Activated T-cell treated with anti-CD3 and anti-CD28 coated beads, Interleukin-2, amount 50 U/mL, for 24 hours (primary cell): ENCODE data around the gene LRRC74B.

ENCODE experiments used
- DNase-seq: peaks from one replicate; pipeline ENCODE4 v3.0.0-alpha.2; 2020
- H3K27ac Mint-ChIP-seq: 2 replicates; pipeline ENCODE4 v1.8.0; 2020; ENCODE audit warnings: mild to moderate bottlenecking, mixed read lengths
- H3K27me3 Mint-ChIP-seq: 2 replicates; pipeline ENCODE4 v1.8.0; 2020; ENCODE audit warnings: mixed read lengths
- H3K36me3 Mint-ChIP-seq: 2 replicates; pipeline ENCODE4 v1.8.0; 2020; ENCODE audit warnings: low read depth, mixed read lengths
- H3K4me1 Mint-ChIP-seq: 2 replicates; pipeline ENCODE4 v1.8.0; 2020; ENCODE audit warnings: low read depth, mixed read lengths
- H3K4me3 Mint-ChIP-seq: 2 replicates; pipeline ENCODE4 v1.8.0; 2020; ENCODE audit warnings: mild to moderate bottlenecking, moderate library complexity, mixed read lengths
- H3K9me3 Mint-ChIP-seq: 2 replicates; pipeline ENCODE4 v1.8.0; 2020; ENCODE audit warnings: mixed read lengths

LRRC74B gene

GRCh38 chr22:21025266-21025665 lies 20.5 kb upstream of the LRRC74B start:
- Mint-ChIP-seq H3K9me3 (no peaks in the 10 kb centered on the region), H3K4me1 (peaks cover 15% of the 10 kb centered on the region), H3K4me3 (no peak overlapping the region), H3K27ac (peak overlapping the region; percentile 72), H3K27me3 (peaks cover 13% of the 10 kb centered on the region), H3K36me3 (no peaks in the 10 kb centered on the region)
- peak; percentile 41 for DNase-seq

DNA sequence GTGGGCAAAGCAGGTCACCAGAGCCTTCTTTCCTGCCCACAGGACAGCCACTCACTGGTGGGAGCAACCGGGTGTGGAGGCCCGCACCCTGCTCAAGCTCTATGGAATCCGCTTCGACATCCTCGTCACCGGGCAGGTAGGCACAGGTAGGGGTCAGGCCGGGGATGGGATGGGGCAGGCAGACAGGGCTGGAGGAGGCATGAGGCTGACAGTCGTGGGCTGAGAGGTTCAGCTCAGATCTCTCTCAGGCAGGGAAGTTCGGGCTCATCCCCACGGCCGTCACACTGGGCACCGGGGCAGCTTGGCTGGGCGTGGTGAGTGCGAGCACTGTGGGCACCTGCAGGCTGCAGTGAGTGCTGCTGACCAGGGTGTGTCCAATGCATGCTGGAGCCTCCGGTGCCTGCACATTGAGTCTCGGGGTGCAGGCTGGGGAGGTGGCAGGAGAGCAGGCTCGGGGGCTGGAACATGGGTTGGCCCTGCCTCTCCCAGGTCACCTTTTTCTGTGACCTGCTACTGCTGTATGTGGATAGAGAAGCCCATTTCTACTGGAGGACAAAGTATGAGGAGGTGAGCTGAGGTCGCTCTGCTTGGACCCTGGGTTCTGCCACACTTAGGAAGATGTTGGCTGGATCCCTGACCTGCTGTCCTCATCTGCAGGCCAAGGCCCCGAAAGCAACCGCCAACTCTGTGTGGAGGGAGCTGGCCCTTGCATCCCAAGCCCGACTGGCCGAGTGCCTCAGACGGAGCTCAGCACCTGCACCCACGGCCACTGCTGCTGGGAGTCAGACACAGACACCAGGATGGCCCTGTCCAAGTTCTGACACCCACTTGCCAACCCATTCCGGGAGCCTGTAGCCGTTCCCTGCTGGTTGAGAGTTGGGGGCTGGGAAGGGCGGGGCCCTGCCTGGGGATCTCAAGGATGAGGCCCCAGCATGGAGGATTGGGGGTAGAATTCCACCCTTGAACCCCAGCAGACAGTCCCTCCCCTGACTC lies 19.7 kb upstream of the LRRC74B start:
- H3K4me1 Mint-ChIP-seq = peaks cover 17% of the 10 kb centered on the region
- no peak for DNase-seq
- H3K4me3 Mint-ChIP-seq = no peak overlapping the region
- no peaks in the 10 kb centered on the region for H3K9me3 Mint-ChIP-seq
- H3K27ac Mint-ChIP-seq = peak overlapping the region; percentile 72
- peaks cover 21% of the 10 kb centered on the region for H3K27me3 Mint-ChIP-seq
- H3K36me3 Mint-ChIP-seq = no peaks in the 10 kb centered on the region

DNA sequence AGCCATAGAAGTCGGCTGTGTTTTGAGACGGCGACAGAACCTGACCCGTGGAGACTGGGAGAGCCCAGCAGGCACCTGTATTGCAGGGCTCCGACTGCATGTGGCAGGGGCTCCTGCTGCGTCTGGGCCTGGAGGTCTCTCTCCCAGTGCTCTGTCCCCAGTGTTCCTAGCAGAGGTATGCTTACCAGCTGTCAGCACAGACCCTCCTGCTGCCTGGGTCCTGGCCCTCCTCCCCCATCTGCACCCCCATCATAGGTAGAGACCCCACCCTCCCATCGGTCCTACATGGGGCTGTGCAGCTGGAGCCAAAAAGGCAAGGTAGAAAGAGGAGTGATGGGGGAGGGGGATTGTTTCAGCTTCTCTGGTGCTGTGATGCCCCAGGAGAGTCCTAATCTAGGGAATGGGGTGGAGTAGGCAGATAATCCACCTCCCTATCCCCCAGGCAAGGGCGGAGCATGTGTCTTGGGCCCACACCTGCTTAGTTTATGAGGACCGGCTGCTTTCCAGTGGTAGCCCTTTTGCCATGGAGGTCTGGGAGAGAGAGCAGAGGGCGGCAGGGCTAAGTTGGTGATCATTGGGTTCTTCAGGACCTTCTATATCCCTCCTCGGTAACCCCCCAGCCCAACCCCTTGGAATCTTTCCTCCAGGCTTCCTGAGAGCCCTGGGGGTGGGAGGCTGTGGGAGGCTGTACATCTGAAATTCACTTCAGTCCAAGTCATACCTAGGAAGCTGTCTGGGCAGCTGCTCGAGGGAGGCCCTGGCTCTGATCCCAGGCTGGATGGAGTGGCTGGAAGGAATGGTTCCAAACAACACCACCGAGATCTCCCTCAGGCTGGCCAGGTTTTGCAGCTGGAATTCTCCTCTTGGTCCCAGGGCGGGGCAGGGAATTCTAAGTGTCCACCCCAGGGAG lies 18.7 kb upstream of the LRRC74B start:
- Mint-ChIP-seq H3K27ac (no peak overlapping the region), H3K4me1 (peaks cover 24% of the 10 kb centered on the region), H3K9me3 (no peaks in the 10 kb centered on the region), H3K27me3 (peaks cover 30% of the 10 kb centered on the region), H3K36me3 (no peaks in the 10 kb centered on the region), H3K4me3 (no peak overlapping the region)
- no peak for DNase-seq

DNA sequence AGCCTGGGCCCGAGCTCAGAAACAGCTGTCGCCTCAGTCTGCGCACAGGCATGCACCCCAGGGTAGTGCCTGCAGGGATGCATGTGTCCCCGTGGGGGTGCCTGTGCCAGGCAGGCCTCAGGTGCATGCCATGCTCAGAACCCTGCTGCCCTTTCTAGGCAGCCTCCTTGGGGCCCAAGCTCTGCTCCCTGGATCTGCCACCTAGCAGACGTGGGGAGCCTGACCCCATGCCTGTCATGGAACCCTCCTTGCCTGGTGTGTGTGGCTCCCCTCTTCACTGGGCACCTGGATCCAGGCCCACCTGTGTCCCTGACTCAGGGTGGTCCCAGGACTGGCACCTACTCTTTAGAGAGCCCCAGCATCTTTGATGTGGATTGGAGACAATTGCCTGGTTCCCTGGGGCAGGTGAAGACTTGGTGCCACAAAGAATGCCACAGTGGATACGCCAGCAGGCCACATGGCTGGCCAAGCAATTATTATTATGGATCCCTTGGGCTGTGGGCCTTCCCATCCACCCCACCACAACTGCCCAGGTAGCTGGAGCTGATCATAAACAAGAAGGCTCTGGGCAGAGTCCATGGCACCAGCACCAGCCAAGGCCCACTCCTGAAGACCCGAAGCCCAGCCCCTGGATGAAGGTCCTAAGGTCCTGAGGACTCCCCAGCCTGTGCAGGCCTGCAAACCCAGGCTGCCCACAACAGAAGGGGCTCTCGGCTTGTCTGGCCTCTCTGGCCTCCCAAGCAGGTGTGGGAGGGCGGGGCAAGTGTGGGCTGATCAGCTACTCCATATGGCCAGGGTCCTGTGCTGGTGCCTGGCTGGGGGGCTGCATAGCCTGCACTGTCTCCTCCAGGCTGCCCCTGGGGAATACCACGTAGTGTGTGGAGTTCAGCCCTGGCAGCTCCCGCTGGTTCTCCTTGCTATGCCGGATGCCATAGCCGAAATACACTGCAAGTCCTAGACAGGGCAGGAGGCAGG lies 17.2 kb upstream of the LRRC74B start:
- Mint-ChIP-seq H3K27me3 (peaks cover 39% of the 10 kb centered on the region), H3K36me3 (no peaks in the 10 kb centered on the region), H3K4me3 (no peak overlapping the region), H3K4me1 (peaks cover 24% of the 10 kb centered on the region), H3K9me3 (no peaks in the 10 kb centered on the region), H3K27ac (no peak overlapping the region)
- DNase-seq = no peak

GRCh38 chr22:21029486-21030025 lies 16.2 kb upstream of the LRRC74B start:
- Mint-ChIP-seq H3K9me3 (no peaks in the 10 kb centered on the region), H3K36me3 (no peaks in the 10 kb centered on the region), H3K27me3 (peaks cover 42% of the 10 kb centered on the region), H3K4me1 (peaks cover 24% of the 10 kb centered on the region), H3K27ac (no peak overlapping the region), H3K4me3 (no peak overlapping the region)
- DNase-seq = no peak

DNA sequence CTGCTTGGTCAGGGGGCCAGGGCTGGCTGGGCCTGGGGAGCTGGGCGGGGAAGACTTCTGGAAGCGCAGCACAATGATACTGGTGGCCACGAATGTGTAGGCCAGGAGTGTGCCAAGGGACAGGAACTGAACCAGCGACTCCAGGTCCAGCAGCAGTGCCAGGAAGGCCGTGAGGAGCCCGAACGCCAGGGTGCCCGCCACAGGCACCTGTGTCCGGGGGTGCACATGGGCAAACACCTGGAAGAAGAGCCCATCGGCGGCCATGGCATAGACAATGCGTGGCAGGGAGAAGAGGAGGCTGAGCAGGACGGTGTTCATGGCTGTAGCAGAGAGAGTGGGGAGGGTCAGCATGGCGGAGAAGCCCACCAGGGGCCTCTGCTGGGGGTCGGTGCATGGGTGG lies 15.7 kb upstream of the LRRC74B start:
- no peak overlapping the region for H3K4me3 Mint-ChIP-seq
- no peaks in the 10 kb centered on the region for H3K9me3 Mint-ChIP-seq
- H3K27ac Mint-ChIP-seq = no peak overlapping the region
- DNase-seq = no peak
- peaks cover 22% of the 10 kb centered on the region for H3K4me1 Mint-ChIP-seq
- H3K36me3 Mint-ChIP-seq = no peaks in the 10 kb centered on the region
- peaks cover 44% of the 10 kb centered on the region for H3K27me3 Mint-ChIP-seq

GRCh38 chr22:21030621-21031544 lies 14.9 kb upstream of the LRRC74B start:
- H3K27me3 Mint-ChIP-seq = peaks cover 44% of the 10 kb centered on the region
- peaks cover 14% of the 10 kb centered on the region for H3K4me1 Mint-ChIP-seq
- H3K36me3 Mint-ChIP-seq = no peaks in the 10 kb centered on the region
- H3K27ac Mint-ChIP-seq = no peak overlapping the region
- H3K4me3 Mint-ChIP-seq = no peak overlapping the region
- no peak for DNase-seq
- H3K9me3 Mint-ChIP-seq = no peaks in the 10 kb centered on the region

DNA sequence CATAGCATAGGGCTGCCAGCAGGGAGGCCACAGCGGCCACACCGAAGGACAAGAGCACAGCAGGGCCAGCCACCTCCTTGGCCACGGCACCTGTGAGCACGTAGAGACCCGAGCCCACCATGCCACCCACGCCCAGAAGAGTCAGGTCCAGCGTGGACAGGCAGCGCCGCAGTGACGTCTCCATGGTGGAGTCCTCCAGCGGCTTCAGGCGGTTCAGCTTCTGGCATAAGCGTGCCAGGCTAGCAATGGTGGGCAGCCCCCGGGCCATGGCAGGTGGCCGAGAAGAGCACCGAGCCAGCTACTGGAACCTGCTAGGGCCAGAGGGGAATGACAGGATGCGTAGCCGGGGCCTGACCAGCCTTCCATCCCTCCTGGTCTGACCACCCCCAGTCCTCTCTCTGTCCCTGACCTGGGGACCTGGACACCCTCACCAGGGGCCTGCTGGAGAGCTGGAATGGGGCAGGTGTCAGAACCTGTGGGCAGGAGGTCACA lies 14.2 kb upstream of the LRRC74B start:
- Mint-ChIP-seq H3K27me3 (peaks cover 44% of the 10 kb centered on the region), H3K4me1 (peaks cover 9% of the 10 kb centered on the region), H3K36me3 (no peaks in the 10 kb centered on the region)

GRCh38 chr22:21032037-21032867 lies 13.5 kb upstream of the LRRC74B start, which contains the start of gene SLC7A4:
Gene SLC7A4 (minus strand): TSS chr22:21032561. CDS start chr22:21031812, 749 bp downstream.
- Mint-ChIP-seq H3K4me3 (peak within 1 kb of the TSS; percentile 23), H3K27ac (no peak within 1 kb of the TSS), H3K27me3 (peaks cover 44% of the 10 kb centered on the region), H3K9me3 (no peaks in the 10 kb centered on the region), H3K4me1 (peaks cover 9% of the 10 kb centered on the region), H3K36me3 (no peaks in the 10 kb centered on the region)
- peak; percentile 41 for DNase-seq

More for the DNA sequence above, 14.2 kb upstream of the LRRC74B start:
- no peaks in the 10 kb centered on the region for H3K9me3 Mint-ChIP-seq
- no peak overlapping the region for H3K4me3 Mint-ChIP-seq
- no peak overlapping the region for H3K27ac Mint-ChIP-seq
- DNase-seq = no peak

DNA sequence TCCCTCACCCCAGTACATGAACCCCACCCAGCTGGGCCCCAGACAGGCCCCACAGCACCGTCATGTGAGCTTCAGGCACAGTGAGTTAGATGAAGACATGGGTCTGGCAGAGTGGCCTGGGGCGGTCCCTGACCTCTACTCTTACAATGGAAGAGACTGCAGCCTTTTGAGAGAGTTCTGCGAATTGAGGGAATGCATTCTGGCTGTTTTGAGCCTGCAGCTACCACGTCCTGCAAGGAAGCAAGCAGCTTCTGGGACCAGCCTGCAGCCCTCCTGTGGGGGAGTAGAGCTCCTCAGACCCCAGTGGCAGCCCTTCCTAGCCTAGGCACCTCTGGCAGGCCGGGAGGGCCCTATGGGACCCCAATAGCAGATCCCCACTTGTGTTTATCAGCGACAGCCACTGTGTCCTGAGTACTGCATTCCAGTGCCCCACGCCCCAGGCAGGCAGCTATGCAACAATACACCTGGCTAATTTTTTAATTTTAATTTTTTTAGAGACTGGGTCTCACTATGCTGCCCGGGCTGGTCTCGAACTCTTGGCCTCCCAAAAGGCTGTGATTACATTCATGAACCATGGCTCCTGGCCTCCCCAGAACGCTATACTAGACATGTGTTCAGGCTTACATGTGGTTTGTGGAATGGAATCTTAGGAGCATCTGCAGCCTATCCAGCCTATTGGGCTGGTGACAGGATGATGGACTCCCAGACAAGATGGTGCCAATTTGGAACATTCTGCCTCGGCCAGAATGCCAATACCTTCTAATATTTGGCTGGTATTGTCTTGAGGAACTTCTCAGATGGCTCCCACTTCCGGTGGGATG lies 12.7 kb upstream of the LRRC74B start:
- no peaks in the 10 kb centered on the region for H3K36me3 Mint-ChIP-seq
- H3K4me1 Mint-ChIP-seq = peaks cover 9% of the 10 kb centered on the region
- no peaks in the 10 kb centered on the region for H3K9me3 Mint-ChIP-seq
- H3K4me3 Mint-ChIP-seq = no peak overlapping the region
- H3K27me3 Mint-ChIP-seq = peaks cover 44% of the 10 kb centered on the region
- H3K27ac Mint-ChIP-seq = no peak overlapping the region
- DNase-seq = no peak

GRCh38 chr22:21033895-21034294 lies 11.9 kb upstream of the LRRC74B start:
- Mint-ChIP-seq H3K27ac (no peak overlapping the region), H3K36me3 (no peaks in the 10 kb centered on the region), H3K4me3 (no peak overlapping the region), H3K27me3 (peaks cover 48% of the 10 kb centered on the region), H3K9me3 (no peaks in the 10 kb centered on the region), H3K4me1 (peaks cover 9% of the 10 kb centered on the region)
- no peak for DNase-seq
